ENCODE data around the gene PITPNC1. TPM values are rescaled to one million over a fixed set of nuclear protein-coding genes. Genes with fewer than 3 reads are reported as not detected.

Gene PITPNC1
- total RNA-seq, 2 donors from 2014 or later = 10.8 to 20.4 TPM

GRCh38 chr17:67635681-67636080 lies 258.6 kb downstream of the PITPNC1 start:
- TF ChIP-seq, protein P1, sequence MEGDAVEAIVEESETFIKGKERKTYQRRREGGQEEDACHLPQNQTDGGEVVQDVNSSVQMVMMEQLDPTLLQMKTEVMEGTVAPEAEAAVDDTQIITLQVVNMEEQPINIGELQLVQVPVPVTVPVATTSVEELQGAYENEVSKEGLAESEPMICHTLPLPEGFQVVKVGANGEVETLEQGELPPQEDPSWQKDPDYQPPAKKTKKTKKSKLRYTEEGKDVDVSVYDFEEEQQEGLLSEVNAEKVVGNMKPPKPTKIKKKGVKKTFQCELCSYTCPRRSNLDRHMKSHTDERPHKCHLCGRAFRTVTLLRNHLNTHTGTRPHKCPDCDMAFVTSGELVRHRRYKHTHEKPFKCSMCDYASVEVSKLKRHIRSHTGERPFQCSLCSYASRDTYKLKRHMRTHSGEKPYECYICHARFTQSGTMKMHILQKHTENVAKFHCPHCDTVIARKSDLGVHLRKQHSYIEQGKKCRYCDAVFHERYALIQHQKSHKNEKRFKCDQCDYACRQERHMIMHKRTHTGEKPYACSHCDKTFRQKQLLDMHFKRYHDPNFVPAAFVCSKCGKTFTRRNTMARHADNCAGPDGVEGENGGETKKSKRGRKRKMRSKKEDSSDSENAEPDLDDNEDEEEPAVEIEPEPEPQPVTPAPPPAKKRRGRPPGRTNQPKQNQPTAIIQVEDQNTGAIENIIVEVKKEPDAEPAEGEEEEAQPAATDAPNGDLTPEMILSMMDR (IDR thresholded peaks at IDR 0.05) = no peak
- Histone ChIP-seq H3K27ac (no peak overlapping the region), H3K27me3 (no peaks in the 10 kb centered on the region), H3K4me1 (no peaks in the 10 kb centered on the region), H3K9me3 (no peaks in the 10 kb centered on the region), H3K9ac (ENCODE audit: low read depth in 2 of 2, low read length in 2 of 2) (no peak overlapping the region), H3K36me3 (no peaks in the 10 kb centered on the region), H3K4me3 (no peak overlapping the region)
- intact Hi-C loops (cut with DNase I) = no loop called here
- DNase-seq = no peak

DNA sequence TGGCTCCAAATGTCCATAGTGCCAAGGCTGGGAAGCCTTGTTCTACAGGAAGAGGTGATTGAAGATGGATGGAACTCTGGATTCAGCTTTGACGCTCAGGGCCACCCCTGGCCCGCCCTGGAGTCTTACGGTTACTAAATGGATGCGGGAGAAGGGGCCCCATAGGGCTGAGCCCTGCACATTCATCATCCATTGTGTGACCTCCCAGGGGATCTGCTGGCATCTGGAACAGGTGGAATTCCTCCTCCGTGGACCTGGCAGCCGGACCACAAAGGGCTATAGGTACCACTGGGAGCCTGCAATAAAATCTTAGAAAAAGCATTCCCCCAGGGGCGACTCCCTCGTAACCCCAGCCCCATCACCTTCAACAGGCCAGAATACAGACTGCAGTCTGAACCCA lies 259.2 kb downstream of the PITPNC1 start:
- Histone ChIP-seq H3K9ac (ENCODE audit: low read depth in 2 of 2, low read length in 2 of 2) (no peak overlapping the region), H3K4me1 (no peaks in the 10 kb centered on the region), H3K27ac (no peak overlapping the region), H3K27me3 (no peaks in the 10 kb centered on the region), H3K9me3 (no peaks in the 10 kb centered on the region), H3K36me3 (no peaks in the 10 kb centered on the region), H3K4me3 (no peak overlapping the region)
- TF ChIP-seq, protein P1 (IDR thresholded peaks at IDR 0.05) = no peak
- DNase-seq = no peak
- intact Hi-C loops (cut with DNase I) = no loop called here

DNA sequence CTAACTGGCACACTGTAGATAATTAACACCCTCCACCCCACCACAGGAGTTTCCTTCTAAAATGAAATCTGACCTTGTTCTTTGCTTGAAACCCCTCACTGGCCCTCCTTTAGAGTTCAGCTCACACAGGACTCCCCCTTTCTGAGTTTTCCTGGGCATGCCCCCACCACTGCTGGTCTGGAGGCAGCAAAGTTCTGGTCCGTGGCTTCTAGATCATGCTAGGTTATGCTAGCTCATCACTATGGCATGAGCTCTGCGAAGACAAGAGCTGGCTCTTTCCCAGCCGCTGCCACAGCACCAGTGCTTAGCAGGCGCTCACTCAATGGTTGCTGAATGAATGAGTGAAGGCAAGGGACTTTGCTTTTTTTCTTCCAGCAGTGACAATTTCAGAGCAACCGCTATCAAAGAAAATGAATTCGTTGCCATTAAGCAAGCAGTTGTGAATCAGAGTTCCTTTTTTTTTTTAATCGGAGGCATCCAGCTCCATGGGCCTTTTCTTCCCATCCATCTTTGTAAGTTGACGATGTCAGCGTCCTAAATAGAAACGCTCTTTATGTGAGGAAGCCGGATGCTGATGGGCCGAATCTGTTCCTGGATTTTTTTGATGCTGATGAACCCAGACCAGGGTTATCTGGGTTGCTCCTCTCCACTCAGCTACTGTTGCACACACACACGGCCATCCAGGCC lies 259.9 kb downstream of the PITPNC1 start:
- H3K4me3 ChIP-seq = no peak overlapping the region
- DNase-seq = no peak
- TF ChIP-seq, protein P1 (IDR thresholded peaks at IDR 0.05) = no peak
- H3K9me3 ChIP-seq = no peaks in the 10 kb centered on the region
- H3K36me3 ChIP-seq = no peaks in the 10 kb centered on the region
- no peak overlapping the region for H3K9ac ChIP-seq (ENCODE audit: low read depth in 2 of 2, low read length in 2 of 2)
- no peak overlapping the region for H3K27ac ChIP-seq
- intact Hi-C loops (cut with DNase I) = no loop called here
- H3K4me1 ChIP-seq = no peaks in the 10 kb centered on the region
- no peaks in the 10 kb centered on the region for H3K27me3 ChIP-seq

- Histone ChIP-seq H3K9me3 (no peaks in the 10 kb centered on the region), H3K27ac (no peak overlapping the region), H3K36me3 (no peaks in the 10 kb centered on the region), H3K4me3 (no peak overlapping the region), H3K9ac (ENCODE audit: low read depth in 2 of 2, low read length in 2 of 2) (no peak overlapping the region), H3K4me1 (no peaks in the 10 kb centered on the region), H3K27me3 (no peaks in the 10 kb centered on the region)
- TF ChIP-seq, protein P1 (IDR thresholded peaks at IDR 0.05) = no peak
- intact Hi-C loops (cut with DNase I) = no loop called here
- peak; percentile 53 for DNase-seq
Observed at GRCh38 chr17:67637901-67638641, 261.0 kb downstream of the PITPNC1 start.

DNA sequence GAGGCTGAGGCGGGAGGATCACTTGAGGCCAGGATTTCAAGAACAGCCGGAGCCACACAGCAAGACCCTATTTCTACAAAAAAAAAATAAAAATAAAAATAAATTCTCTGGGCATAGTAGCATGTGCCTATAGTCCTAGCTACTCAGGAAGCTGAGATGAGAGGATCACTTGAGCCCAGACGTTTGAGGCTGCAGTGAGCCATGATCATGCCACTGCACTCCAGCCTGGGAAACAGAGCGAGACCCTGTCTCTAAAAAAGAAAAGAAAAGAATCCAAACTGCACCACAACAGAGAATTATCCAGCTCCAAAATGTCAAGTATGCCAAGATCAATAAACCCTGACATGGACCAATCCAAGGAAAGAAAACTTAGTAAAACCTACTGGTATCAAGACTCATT lies 261.8 kb downstream of the PITPNC1 start:
- no peak overlapping the region for H3K27ac ChIP-seq
- H3K27me3 ChIP-seq = no peaks in the 10 kb centered on the region
- DNase-seq = no peak
- TF ChIP-seq, protein P1 (IDR thresholded peaks at IDR 0.05) = no peak
- no peaks in the 10 kb centered on the region for H3K9me3 ChIP-seq
- intact Hi-C loops (cut with DNase I) = no loop called here
- no peak overlapping the region for H3K9ac ChIP-seq (ENCODE audit: low read depth in 2 of 2, low read length in 2 of 2)
- no peaks in the 10 kb centered on the region for H3K4me1 ChIP-seq
- H3K36me3 ChIP-seq = no peaks in the 10 kb centered on the region
- no peak overlapping the region for H3K4me3 ChIP-seq

All from colonic mucosa (tissue), 4 donors.